Measurements from ENCODE around the gene CENPA.

- TF ChIP-seq CTCF (IDR thresholded peaks at IDR 0.05): no peak
- TF ChIP-seq POLR2A (IDR thresholded peaks at IDR 0.05): no peak
- no peak for TF ChIP-seq POLR2AphosphoS5 (IDR thresholded peaks at IDR 0.05; ENCODE audit: insufficient read depth in 1 of 2, low read depth in 1 of 2)
Measured at GRCh38 chr2:26739514-26739913, 46.3 kb upstream of the CENPA start.
